Measurements from ENCODE around the gene SUGP2. TPM values are rescaled to one million over a fixed set of nuclear protein-coding genes. Genes with fewer than 3 reads are reported as not detected.
A peak's percentile ranks its signal among the peaks of the same experiment; 100 is the strongest.

The SUGP2 gene
- total and polyA plus RNA-seq, 2 experiments from 2014 or later: 28.8 to 29.7 TPM

- Histone ChIP-seq H3K9ac (peak overlapping the region; percentile 93), H3K9me3 (ENCODE audit: low read depth) (no peaks in the 10 kb centered on the region), H3K27me3 (replicated peaks; ENCODE audit: insufficient read depth) (no peaks in the 10 kb centered on the region), H3K79me2 (ENCODE audit: insufficient read depth) (peaks cover 92% of the 10 kb centered on the region), H2AFZ (no peak overlapping the region), H3K9me2 (ENCODE audit: insufficient read depth) (no peaks in the 10 kb centered on the region), H3K27ac (peak overlapping the region; percentile 82), H3K4me3 (peak overlapping the region; percentile 95), H3K4me1 (ENCODE audit: insufficient read depth) (peaks cover 11% of the 10 kb centered on the region), H4K20me1 (ENCODE audit: insufficient read depth) (no peaks in the 10 kb centered on the region), H3K36me3 (ENCODE audit: low read depth) (peaks cover 20% of the 10 kb centered on the region), H3K4me2 (ENCODE audit: unreplicated experiment) (peak overlapping the region; percentile 89), H3F3A (ENCODE audit: insufficient read depth) (peaks cover 4% of the 10 kb centered on the region; the same call in 1 of the 2 replicates)
- DNase-seq: no peak
- whole genome bisulfite sequencing, 2 experiments (ENCODE audit: low coverage in 1 of 2, low lambda C conversion rate in 2 of 2, missing lambda C conversion rate in 2 of 2): 74 to 78% methylated on average over 5 of the region's 5 CpGs
- no peak for TF ChIP-seq EZH2 (IDR thresholded peaks at IDR 0.05; ENCODE audit: insufficient read depth, poor library complexity, severe bottlenecking)
- no peak for TF ChIP-seq EZH2phosphoT487 (IDR thresholded peaks at IDR 0.05; ENCODE audit: insufficient read depth, low read depth)
- in situ Hi-C loops (cut with MboI): no loop called here
These were observed 1.4 kb downstream of the SUGP2 start for GRCh38 chr19:19031891-19032290.

GRCh38 chr19:19028526-19028925, 4.8 kb downstream of the SUGP2 start:
- H3K27me3 ChIP-seq (replicated peaks; ENCODE audit: insufficient read depth): no peaks in the 10 kb centered on the region
- in situ Hi-C loops (cut with MboI): no loop called here
- H3K27ac ChIP-seq: no peak overlapping the region
- H3K9ac ChIP-seq: no peak overlapping the region
- H3K9me2 ChIP-seq (ENCODE audit: insufficient read depth): no peaks in the 10 kb centered on the region
- H3F3A ChIP-seq (ENCODE audit: insufficient read depth): peaks cover 13% of the 10 kb centered on the region; the same call in 1 of the 2 replicates
- H2AFZ ChIP-seq: no peak overlapping the region
- H3K79me2 ChIP-seq (ENCODE audit: insufficient read depth): peaks cover 95% of the 10 kb centered on the region
- H3K36me3 ChIP-seq (ENCODE audit: low read depth): peaks cover 51% of the 10 kb centered on the region
- DNase-seq: no peak
- WGBS, 2 experiments (ENCODE audit: low coverage in 1 of 2, low lambda C conversion rate in 2 of 2, missing lambda C conversion rate in 2 of 2): 94 to 100% methylated on average over 9 of the region's 9 CpGs
- no peak for TF ChIP-seq EZH2 (IDR thresholded peaks at IDR 0.05; ENCODE audit: insufficient read depth, poor library complexity, severe bottlenecking)
- no peak for TF ChIP-seq EZH2phosphoT487 (IDR thresholded peaks at IDR 0.05; ENCODE audit: insufficient read depth, low read depth)
- no peaks in the 10 kb centered on the region for H4K20me1 ChIP-seq (ENCODE audit: insufficient read depth)
- H3K9me3 ChIP-seq (ENCODE audit: low read depth): no peaks in the 10 kb centered on the region
- H3K4me2 ChIP-seq (ENCODE audit: unreplicated experiment): no peak overlapping the region
- no peak overlapping the region for H3K4me3 ChIP-seq
- peaks cover 8% of the 10 kb centered on the region for H3K4me1 ChIP-seq (ENCODE audit: insufficient read depth)

- in situ Hi-C loops (cut with MboI): no loop called here
- 70% methylated on average over 4 of the region's 4 CpGs for WGBS, 2 experiments (ENCODE audit: low coverage in 1 of 2, low lambda C conversion rate in 2 of 2, missing lambda C conversion rate in 2 of 2)
- H3K27ac ChIP-seq: no peak overlapping the region
These were observed 6.1 kb downstream of the SUGP2 start for GRCh38 chr19:19027228-19027627.

GRCh38 chr19:19026299-19026971, 6.9 kb downstream of the SUGP2 start:
- peaks cover 99% of the 10 kb centered on the region for H3K79me2 ChIP-seq (ENCODE audit: insufficient read depth)
- H3K36me3 ChIP-seq (ENCODE audit: low read depth): peaks cover 57% of the 10 kb centered on the region

More at GRCh38 chr19:19027228-19027627, 6.1 kb downstream of the SUGP2 start:
- H2AFZ ChIP-seq: no peak overlapping the region
- H3K4me2 ChIP-seq (ENCODE audit: unreplicated experiment): no peak overlapping the region
- no peak overlapping the region for H3K9ac ChIP-seq
- TF ChIP-seq EZH2phosphoT487 (IDR thresholded peaks at IDR 0.05; ENCODE audit: insufficient read depth, low read depth) (no peak), EZH2 (IDR thresholded peaks at IDR 0.05; ENCODE audit: insufficient read depth, poor library complexity, severe bottlenecking) (no peak)
- H3K9me2 ChIP-seq (ENCODE audit: insufficient read depth): no peaks in the 10 kb centered on the region
- H3K4me3 ChIP-seq: no peak overlapping the region
- no peak for DNase-seq
- peaks cover 15% of the 10 kb centered on the region; the same call in 1 of the 2 replicates for H3F3A ChIP-seq (ENCODE audit: insufficient read depth)
- peaks cover 8% of the 10 kb centered on the region for H3K4me1 ChIP-seq (ENCODE audit: insufficient read depth)
- H3K27me3 ChIP-seq (replicated peaks; ENCODE audit: insufficient read depth): no peaks in the 10 kb centered on the region
- peaks cover 100% of the 10 kb centered on the region for H3K79me2 ChIP-seq (ENCODE audit: insufficient read depth)
- no peaks in the 10 kb centered on the region for H4K20me1 ChIP-seq (ENCODE audit: insufficient read depth)
- H3K9me3 ChIP-seq (ENCODE audit: low read depth): no peaks in the 10 kb centered on the region
- peaks cover 57% of the 10 kb centered on the region for H3K36me3 ChIP-seq (ENCODE audit: low read depth)

More at GRCh38 chr19:19026299-19026971, 6.9 kb downstream of the SUGP2 start:
- in situ Hi-C loops (cut with MboI): no loop called here
- Histone ChIP-seq H3K9ac (no peak overlapping the region), H3K4me1 (ENCODE audit: insufficient read depth) (peaks cover 5% of the 10 kb centered on the region; the same call in 1 of the 2 replicates), H3F3A (ENCODE audit: insufficient read depth) (peaks cover 23% of the 10 kb centered on the region), H4K20me1 (ENCODE audit: insufficient read depth) (no peaks in the 10 kb centered on the region), H3K27ac (no peak overlapping the region), H3K4me3 (no peak overlapping the region), H3K9me2 (ENCODE audit: insufficient read depth) (no peaks in the 10 kb centered on the region), H3K4me2 (ENCODE audit: unreplicated experiment) (no peak overlapping the region), H3K9me3 (ENCODE audit: low read depth) (no peaks in the 10 kb centered on the region), H2AFZ (no peak overlapping the region), H3K27me3 (replicated peaks; ENCODE audit: insufficient read depth) (no peaks in the 10 kb centered on the region)
- WGBS, 2 experiments (ENCODE audit: low coverage in 1 of 2, low lambda C conversion rate in 2 of 2, missing lambda C conversion rate in 2 of 2): 55 to 59% methylated on average over 10 of the region's 10 CpGs
- TF ChIP-seq EZH2 (IDR thresholded peaks at IDR 0.05; ENCODE audit: insufficient read depth, poor library complexity, severe bottlenecking) (no peak), EZH2phosphoT487 (IDR thresholded peaks at IDR 0.05; ENCODE audit: insufficient read depth, low read depth) (no peak)
- DNase-seq: peak; percentile 17

Data from GM23248 (cell line).